ENCODE data around the gene ELOVL1. TPM values are rescaled to one million over a fixed set of nuclear protein-coding genes. Genes with fewer than 3 reads are reported as not detected.

ELOVL1 gene
- total and polyA plus RNA-seq, 2 of the 13 experiments (the other 11 are each of a cell fraction or from before 2014, with no cell fraction given): 55.2 to 77.4 TPM

- ChIA-PET POLR2A (interaction anchor here (1.2 to 3.8 kb wide), 3 partner anchors 10 to 23 kb away, joined by 3 to 32 read pairs (median 21); partner anchors contain the start of genes MED8 and SZT2), CTCF (ENCODE audit: low intra/inter-chr PET ratio, low total read pairs) (no interaction called here)
- Histone ChIP-seq H3K36me3 (replicated peaks in 1 of 2; ENCODE audit: control insufficient read depth in 1 of 2, insufficient read depth in 2 of 2, low read length in 2 of 2) (peaks cover 6 to 14% of the 10 kb centered on the region in 2 experiments; a peak in 4 of 5 replicates), H3K4me1 (ENCODE audit: insufficient read depth, low read length) (peaks cover 66% of the 10 kb centered on the region), H3K9ac (ENCODE audit: insufficient read depth, low read depth, low read length) (peak overlapping the region; percentile 76), H3K27me3 (ENCODE audit: control insufficient read depth in 1 of 2, insufficient read depth in 2 of 2, low read length in 2 of 2) (no peaks in the 10 kb centered on the region), H4K20me1 (ENCODE audit: insufficient read depth, low read length) (no peaks in the 10 kb centered on the region), H3K9me3 (ENCODE audit: low read length) (no peaks in the 10 kb centered on the region), H3K4me2 (ENCODE audit: low read depth, low read length) (peak overlapping the region; percentile 92), H2AFZ (ENCODE audit: low read length) (no peak overlapping the region), H3K79me2 (ENCODE audit: insufficient read depth, low read length) (peaks cover 15% of the 10 kb centered on the region), H3K27ac (ENCODE audit: extremely low read length, insufficient read depth, low read length) (peak overlapping the region; percentile 82), H3K4me3 (replicated peaks in 1 of 3; ENCODE audit: insufficient read depth in 1 of 3, low read depth in 2 of 3, low read length in 3 of 3) (peak overlapping the region; percentile 74 to 88 (median 79))
- in situ Hi-C loops (cut with HindIII; ENCODE audit: extremely low pct_ligation_motif_present, low pct_unique_long_range_greater_than_20kb): no loop called here
- intact Hi-C loops (cut with micrococcal nuclease; ENCODE audit: unreplicated experiment): no loop called here
- 10% methylated on average over 3 of the region's 5 CpGs for WGBS (ENCODE audit: low lambda C conversion rate)
- DNase-seq (ENCODE audit: low spot score) (no peak), ATAC-seq (peak; percentile 6), FAIRE-seq (no peak)
- BruUV-seq (replicated peaks): no TSS peak
- no peak for TF ChIP-seq KLF12 (CRISPR knock-in tag; IDR thresholded peaks at IDR 0.05; ENCODE audit: borderline replicate concordance)
- no peak for TF ChIP-seq ZNF773 (CRISPR knock-in tag; IDR thresholded peaks at IDR 0.05; ENCODE audit: borderline replicate concordance)
- no peak for TF ChIP-seq ETV5 (CRISPR knock-in tag; IDR thresholded peaks at IDR 0.05; ENCODE audit: borderline replicate concordance)
- no peak for TF ChIP-seq GATAD1 (CRISPR knock-in tag; IDR thresholded peaks at IDR 0.05)
- TF ChIP-seq CHCHD3 (CRISPR knock-in tag; IDR thresholded peaks at IDR 0.05): no peak
- TF ChIP-seq SALL1 (CRISPR knock-in tag; IDR thresholded peaks at IDR 0.05): no peak
- TF ChIP-seq SNRNP70 (IDR thresholded peaks at IDR 0.05; ENCODE audit: low read depth, low read length): no peak
- TF ChIP-seq ZNF598 (CRISPR knock-in tag; IDR thresholded peaks at IDR 0.05; ENCODE audit: borderline replicate concordance): no peak
- no peak for TF ChIP-seq ATRX (CRISPR knock-in tag; IDR thresholded peaks at IDR 0.05; ENCODE audit: borderline replicate concordance)
- no peak for TF ChIP-seq NBN (conservative IDR thresholded peaks at IDR 0.05)
- no peak for TF ChIP-seq SSRP1 (CRISPR knock-in tag; IDR thresholded peaks at IDR 0.05)
- TF ChIP-seq NFE2L1 (CRISPR knock-in tag; IDR thresholded peaks at IDR 0.05; ENCODE audit: borderline replicate concordance): no peak
- 0 out of 2 replicates have a peak, but pooled peaks have one; percentile 2 for TF ChIP-seq SAP130 (CRISPR knock-in tag; IDR thresholded peaks at IDR 0.05; ENCODE audit: low read depth)
- TF ChIP-seq, protein P1, sequence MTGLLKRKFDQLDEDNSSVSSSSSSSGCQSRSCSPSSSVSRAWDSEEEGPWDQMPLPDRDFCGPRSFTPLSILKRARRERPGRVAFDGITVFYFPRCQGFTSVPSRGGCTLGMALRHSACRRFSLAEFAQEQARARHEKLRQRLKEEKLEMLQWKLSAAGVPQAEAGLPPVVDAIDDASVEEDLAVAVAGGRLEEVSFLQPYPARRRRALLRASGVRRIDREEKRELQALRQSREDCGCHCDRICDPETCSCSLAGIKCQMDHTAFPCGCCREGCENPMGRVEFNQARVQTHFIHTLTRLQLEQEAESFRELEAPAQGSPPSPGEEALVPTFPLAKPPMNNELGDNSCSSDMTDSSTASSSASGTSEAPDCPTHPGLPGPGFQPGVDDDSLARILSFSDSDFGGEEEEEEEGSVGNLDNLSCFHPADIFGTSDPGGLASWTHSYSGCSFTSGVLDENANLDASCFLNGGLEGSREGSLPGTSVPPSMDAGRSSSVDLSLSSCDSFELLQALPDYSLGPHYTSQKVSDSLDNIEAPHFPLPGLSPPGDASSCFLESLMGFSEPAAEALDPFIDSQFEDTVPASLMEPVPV (CRISPR knock-in tag; IDR thresholded peaks at IDR 0.05): no peak
- TF ChIP-seq, protein P2, sequence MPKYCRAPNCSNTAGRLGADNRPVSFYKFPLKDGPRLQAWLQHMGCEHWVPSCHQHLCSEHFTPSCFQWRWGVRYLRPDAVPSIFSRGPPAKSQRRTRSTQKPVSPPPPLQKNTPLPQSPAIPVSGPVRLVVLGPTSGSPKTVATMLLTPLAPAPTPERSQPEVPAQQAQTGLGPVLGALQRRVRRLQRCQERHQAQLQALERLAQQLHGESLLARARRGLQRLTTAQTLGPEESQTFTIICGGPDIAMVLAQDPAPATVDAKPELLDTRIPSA (CRISPR knock-in tag; IDR thresholded peaks at IDR 0.05; ENCODE audit: borderline replicate concordance): no peak
- no peak for TF ChIP-seq GLI4 (CRISPR knock-in tag; IDR thresholded peaks at IDR 0.05; ENCODE audit: borderline replicate concordance)
- TF ChIP-seq CEBPB (IDR thresholded peaks at IDR 0.05; ENCODE audit: borderline replicate concordance, low read depth, low read length): no peak
- TF ChIP-seq POLR2AphosphoS2 (IDR thresholded peaks at IDR 0.05; ENCODE audit: low read depth, low read length): no peak
- TF ChIP-seq HNRNPK (IDR thresholded peaks at IDR 0.05; ENCODE audit: low read depth, low read length, poor library complexity, severe bottlenecking): no peak
- no peak for TF ChIP-seq SALL2 (CRISPR knock-in tag; IDR thresholded peaks at IDR 0.05)
- TF ChIP-seq ZSCAN12 (CRISPR knock-in tag; IDR thresholded peaks at IDR 0.05): no peak
Observed at GRCh38 chr1:43366601-43367025, 1.2 kb downstream of the ELOVL1 start.
